Neural progenitor cell (in vitro differentiated cells): Measurements from ENCODE around the gene DHRS12. TPM values are rescaled to one million over a fixed set of nuclear protein-coding genes. Genes with fewer than 3 reads are reported as not detected.

Experiments
- DNase-seq: peaks from one replicate; pipeline ENCODE4 v3.0.0-alpha.2; 2016; ENCODE audit warnings: low spot score
- H2AFZ ChIP-seq: fragments of 200-600 bp; sonication (generic); replicated peaks from 2 replicates; pipeline ENCODE4 v1.6.1; 2016; ENCODE audit warnings: antibody characterized with exemption
- H3F3A ChIP-seq: fragments of 200-600 bp; sonication (generic); 2 replicates; pipeline ENCODE4 v1.6.1; 2016; ENCODE audit warnings: antibody characterized with exemption, low read depth
- H3K27ac ChIP-seq: fragments of 200-600 bp; sonication (generic); 2 replicates; pipeline ENCODE4 v1.5.1; 2016; ENCODE audit warnings: mild to moderate bottlenecking
- H3K27me3 ChIP-seq: fragments of 200-600 bp; sonication (generic); 2 replicates; pipeline ENCODE4 v1.6.1; 2016; ENCODE audit warnings: mild to moderate bottlenecking, moderate library complexity
- H3K36me3 ChIP-seq: fragments of 200-600 bp; sonication (generic); 2 replicates; pipeline ENCODE4 v1.5.1; 2016
- H3K4me1 ChIP-seq: fragments of 200-600 bp; sonication (generic); 2 replicates; pipeline ENCODE4 v1.6.1; 2016; ENCODE audit warnings: mixed run types
- H3K4me2 ChIP-seq: fragments of 200-600 bp; sonication (generic); 2 replicates; pipeline ENCODE4 v1.6.1; 2016
- H3K4me3 ChIP-seq: fragments of 200-600 bp; sonication (generic); 2 replicates; pipeline ENCODE4 v1.5.1; 2016
- H3K79me2 ChIP-seq: fragments of 200-600 bp; sonication (generic); 2 replicates; pipeline ENCODE4 v1.6.1; 2016; ENCODE audit warnings: low read depth
- H3K9ac ChIP-seq: fragments of 200-600 bp; sonication (generic); 2 replicates; pipeline ENCODE4 v1.6.1; 2016
- H3K9me3 ChIP-seq: fragments of 200-600 bp; sonication (generic); 2 replicates; pipeline ENCODE4 v1.5.1; 2016; ENCODE audit warnings: low read depth
- H4K20me1 ChIP-seq: fragments of 200-600 bp; sonication (generic); 2 replicates; pipeline ENCODE4 v1.6.1; 2016; ENCODE audit warnings: low read depth
- H3K27ac Mint-ChIP-seq: 3 replicates; pipeline ENCODE4 v1.8.0; 2021; ENCODE audit warnings: mixed read lengths
- H3K27me3 Mint-ChIP-seq: 2 replicates; pipeline ENCODE4 v1.8.0; 2022; ENCODE audit warnings: low read depth, mild to moderate bottlenecking, inconsistent platforms, moderate library complexity, mixed read lengths; ENCODE audit not compliant: insufficient read depth
- H3K36me3 Mint-ChIP-seq: 3 replicates; pipeline ENCODE4 v1.8.0; 2021; ENCODE audit warnings: mixed read lengths
- H3K4me1 Mint-ChIP-seq: 3 replicates; pipeline ENCODE4 v1.8.0; 2021; ENCODE audit warnings: mixed read lengths
- H3K4me3 Mint-ChIP-seq: 3 replicates; pipeline ENCODE4 v1.8.0; 2021; ENCODE audit warnings: mild to moderate bottlenecking, moderate library complexity, mixed read lengths
- H3K9me3 Mint-ChIP-seq: 3 replicates; pipeline ENCODE4 v1.8.0; 2020; ENCODE audit warnings: mixed read lengths
- CTCF ChIP-seq: fragments of 200-600 bp; sonication (generic); IDR thresholded peaks from 2 replicates; pipeline ENCODE4 v1.5.1; 2017; ENCODE audit warnings: antibody characterized with exemption, mild to moderate bottlenecking
- EZH2 ChIP-seq: fragments of 200-600 bp; sonication (generic); IDR thresholded peaks from 2 replicates; pipeline ENCODE4 v1.6.1; 2017; ENCODE audit warnings: antibody characterized with exemption, mild to moderate bottlenecking, moderate library complexity
- EZH2phosphoT487 ChIP-seq: fragments of 200-600 bp; sonication (generic); IDR thresholded peaks from 2 replicates; pipeline ENCODE4 v1.6.1; 2017; ENCODE audit warnings: antibody characterized with exemption
- total RNA-seq: library from RNA; depleted of rRNA; stranded (reverse); fragments of >200 nt; gene quantifications from 2 replicates; pipeline ENCODE4 v1.2.3, GENCODE V29; 2015; ENCODE audit warnings: low replicate concordance

DHRS12 gene
- total RNA-seq, 1 donor from 2014 or later = 5.2 TPM

- Histone ChIP-seq H4K20me1 (no peaks in the 10 kb centered on the region), H3K27me3 (no peaks in the 10 kb centered on the region), H3K4me3 (no peak overlapping the region), H3K27ac (no peak overlapping the region), H3K36me3 (no peaks in the 10 kb centered on the region), H3K9ac (no peak overlapping the region), H3F3A (no peaks in the 10 kb centered on the region), H2AFZ (no peak overlapping the region), H3K9me3 (no peaks in the 10 kb centered on the region), H3K4me1 (no peaks in the 10 kb centered on the region), H3K79me2 (no peaks in the 10 kb centered on the region), H3K4me2 (no peak overlapping the region)
- TF ChIP-seq EZH2 (no peak), EZH2phosphoT487 (no peak), CTCF (no peak)
- peaks cover 2% of the 10 kb centered on the region for H3K9me3 Mint-ChIP-seq
- H3K36me3 Mint-ChIP-seq = no peaks in the 10 kb centered on the region
- H3K4me1 Mint-ChIP-seq = peaks cover 15% of the 10 kb centered on the region
- H3K27ac Mint-ChIP-seq = no peak overlapping the region
- peaks cover 2% of the 10 kb centered on the region for H3K27me3 Mint-ChIP-seq
- no peak for DNase-seq
- no peak overlapping the region for H3K4me3 Mint-ChIP-seq
These were observed 15.0 kb upstream of the DHRS12 start for GRCh38 chr13:51818781-51819511.

- Histone ChIP-seq H3K9me3 (no peaks in the 10 kb centered on the region), H3K79me2 (no peaks in the 10 kb centered on the region), H4K20me1 (no peaks in the 10 kb centered on the region), H3F3A (no peaks in the 10 kb centered on the region), H3K4me3 (no peak overlapping the region), H3K4me1 (no peaks in the 10 kb centered on the region), H3K9ac (no peak overlapping the region), H3K27ac (no peak overlapping the region), H3K4me2 (no peak overlapping the region), H3K27me3 (no peaks in the 10 kb centered on the region), H3K36me3 (no peaks in the 10 kb centered on the region), H2AFZ (no peak overlapping the region)
- Mint-ChIP-seq H3K4me3 (no peak overlapping the region), H3K27me3 (peaks cover 2% of the 10 kb centered on the region), H3K9me3 (peaks cover 2% of the 10 kb centered on the region), H3K36me3 (no peaks in the 10 kb centered on the region), H3K27ac (no peak overlapping the region), H3K4me1 (peaks cover 15% of the 10 kb centered on the region)
- TF ChIP-seq EZH2 = no peak
- no peak for TF ChIP-seq CTCF
- TF ChIP-seq EZH2phosphoT487 = no peak
- DNase-seq = no peak
These were observed 14.3 kb upstream of the DHRS12 start for GRCh38 chr13:51818276-51818675.

- Mint-ChIP-seq H3K36me3 (no peaks in the 10 kb centered on the region), H3K27ac (no peak overlapping the region), H3K9me3 (peaks cover 2% of the 10 kb centered on the region), H3K4me3 (no peak overlapping the region), H3K4me1 (peaks cover 15% of the 10 kb centered on the region), H3K27me3 (peaks cover 2% of the 10 kb centered on the region)
- no peak overlapping the region for H3K27ac ChIP-seq
- H3K9me3 ChIP-seq = no peaks in the 10 kb centered on the region
- no peak overlapping the region for H3K9ac ChIP-seq
- no peaks in the 10 kb centered on the region for H3K79me2 ChIP-seq
- no peaks in the 10 kb centered on the region for H3F3A ChIP-seq
- no peak for DNase-seq
- no peak overlapping the region for H3K4me3 ChIP-seq
- H3K4me1 ChIP-seq = no peaks in the 10 kb centered on the region
- TF ChIP-seq CTCF (no peak), EZH2 (no peak), EZH2phosphoT487 (no peak)
- H3K36me3 ChIP-seq = no peaks in the 10 kb centered on the region
- H4K20me1 ChIP-seq = no peaks in the 10 kb centered on the region
- no peaks in the 10 kb centered on the region for H3K27me3 ChIP-seq
- H2AFZ ChIP-seq = no peak overlapping the region
- H3K4me2 ChIP-seq = no peak overlapping the region
These were observed 13.8 kb upstream of the DHRS12 start for GRCh38 chr13:51817717-51818116.
